Glutamatergic neuron (in vitro differentiated cells): ENCODE measurements around the gene PPP2R2D. TPM values are rescaled to one million over a fixed set of nuclear protein-coding genes. Genes with fewer than 3 reads are reported as not detected.

Experiments
- DNase-seq: peaks from one replicate; pipeline ENCODE4 v3.0.0; 2022
- H3K27ac Mint-ChIP-seq: one replicate; pipeline ENCODE4 v1.8.0; 2020; ENCODE audit warnings: mild to moderate bottlenecking, mixed read lengths, inconsistent platforms; ENCODE audit not compliant: unreplicated experiment
- H3K27me3 Mint-ChIP-seq: one replicate; pipeline ENCODE4 v1.8.0; 2020; ENCODE audit warnings: mild to moderate bottlenecking, moderate library complexity, mixed read lengths, inconsistent platforms; ENCODE audit not compliant: unreplicated experiment
- H3K36me3 Mint-ChIP-seq: one replicate; pipeline ENCODE4 v1.8.0; 2020; ENCODE audit warnings: mild to moderate bottlenecking, mixed read lengths, inconsistent platforms; ENCODE audit not compliant: unreplicated experiment
- H3K4me1 Mint-ChIP-seq: one replicate; pipeline ENCODE4 v1.8.0; 2020; ENCODE audit warnings: mild to moderate bottlenecking, low read depth, mixed read lengths, inconsistent platforms; ENCODE audit not compliant: unreplicated experiment
- H3K4me3 Mint-ChIP-seq: one replicate; pipeline ENCODE4 v1.8.0; 2020; ENCODE audit warnings: mild to moderate bottlenecking, mixed read lengths, inconsistent platforms; ENCODE audit not compliant: unreplicated experiment
- H3K9me3 Mint-ChIP-seq: one replicate; pipeline ENCODE4 v1.8.0; 2020; ENCODE audit warnings: mild to moderate bottlenecking, moderate library complexity, mixed read lengths, inconsistent platforms; ENCODE audit not compliant: unreplicated experiment
- CTCF ChIP-seq: fragments of 200-600 bp; sonication (generic); IDR thresholded peaks from one replicate; pipeline ENCODE4 v1.5.0; 2021; ENCODE audit not compliant: partially characterized antibody, unreplicated experiment
- total RNA-seq: library from RNA; stranded (reverse); fragmentation: NEBNext Ultra II Directional; extraction: Animal tissue kit (Norgen Biotek cat#: 25700); gene quantifications from one replicate; pipeline ENCODE4 v1.2.1, GENCODE V29; 2021; ENCODE audit not compliant: unreplicated experiment

Gene PPP2R2D
- total RNA-seq, 1 donor from 2014 or later = 42.8 TPM

- TF ChIP-seq CTCF = no peak
- no peaks in the 10 kb centered on the region for H3K36me3 Mint-ChIP-seq
- no peaks in the 10 kb centered on the region for H3K27me3 Mint-ChIP-seq
- peaks cover 6% of the 10 kb centered on the region for H3K9me3 Mint-ChIP-seq
- no peak for DNase-seq
- H3K4me1 Mint-ChIP-seq = peaks cover 2% of the 10 kb centered on the region
- no peak overlapping the region for H3K4me3 Mint-ChIP-seq
- H3K27ac Mint-ChIP-seq = no peak overlapping the region
Observed at GRCh38 chr10:131892806-131893675, 7.8 kb upstream of the PPP2R2D start.

GRCh38 chr10:131895116-131895515, 5.7 kb upstream of the PPP2R2D start:
- no peak for TF ChIP-seq CTCF
- no peak for DNase-seq
- Mint-ChIP-seq H3K27me3 (no peaks in the 10 kb centered on the region), H3K4me3 (no peak overlapping the region), H3K4me1 (peaks cover 6% of the 10 kb centered on the region), H3K9me3 (peaks cover 6% of the 10 kb centered on the region), H3K36me3 (no peaks in the 10 kb centered on the region), H3K27ac (no peak overlapping the region)

GRCh38 chr10:131896403-131896802, 4.4 kb upstream of the PPP2R2D start:
- DNase-seq = no peak
- Mint-ChIP-seq H3K4me1 (peaks cover 6% of the 10 kb centered on the region), H3K9me3 (peaks cover 6% of the 10 kb centered on the region), H3K27me3 (no peaks in the 10 kb centered on the region), H3K4me3 (no peak overlapping the region), H3K36me3 (no peaks in the 10 kb centered on the region), H3K27ac (no peak overlapping the region)
- no peak for TF ChIP-seq CTCF

GRCh38 chr10:131897297-131897899, 3.4 kb upstream of the PPP2R2D start:
- Mint-ChIP-seq H3K36me3 (no peaks in the 10 kb centered on the region), H3K9me3 (peaks cover 8% of the 10 kb centered on the region), H3K4me1 (peaks cover 11% of the 10 kb centered on the region), H3K4me3 (no peak overlapping the region), H3K27ac (no peak overlapping the region), H3K27me3 (peaks cover 5% of the 10 kb centered on the region)
- TF ChIP-seq CTCF = no peak
- DNase-seq = no peak

GRCh38 chr10:131898061-131898460, 2.7 kb upstream of the PPP2R2D start:
- DNase-seq = no peak
- TF ChIP-seq CTCF = no peak
- peaks cover 12% of the 10 kb centered on the region for H3K4me1 Mint-ChIP-seq
- no peak overlapping the region for H3K4me3 Mint-ChIP-seq
- peaks cover 5% of the 10 kb centered on the region for H3K9me3 Mint-ChIP-seq
- H3K36me3 Mint-ChIP-seq = no peaks in the 10 kb centered on the region
- peaks cover 5% of the 10 kb centered on the region for H3K27me3 Mint-ChIP-seq
- no peak overlapping the region for H3K27ac Mint-ChIP-seq
